Activated effector memory CD4-positive, alpha-beta T cell treated with Interleukin-2 at 50 U/mL for 16 hours (primary cell): ENCODE data around the gene B3GLCT.

Source experiments
- DNase-seq: peaks from one replicate; pipeline ENCODE4 v3.0.0-alpha.2; 2020

The B3GLCT gene

DNA sequence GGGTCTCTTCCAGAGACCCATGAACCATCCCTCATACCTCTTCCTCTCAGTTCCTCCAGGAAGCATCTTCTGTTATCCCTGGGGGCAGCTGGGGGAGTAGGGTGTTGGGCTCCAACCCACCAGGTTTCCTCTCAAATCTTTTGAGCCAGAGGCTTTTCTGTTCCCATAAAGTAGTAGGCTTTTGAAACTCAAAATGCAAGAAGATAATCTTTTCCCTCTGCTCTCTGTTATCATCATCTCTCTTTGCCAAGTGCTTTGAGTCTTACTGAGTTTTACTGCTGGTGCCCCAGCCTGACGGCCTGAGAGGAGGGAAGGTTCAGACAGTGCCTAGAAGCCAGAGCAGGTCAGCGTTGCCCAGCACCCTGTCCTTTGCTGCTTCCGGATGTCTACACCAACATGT, 157.2 kb downstream of the B3GLCT start:
- no peak for DNase-seq

DNA sequence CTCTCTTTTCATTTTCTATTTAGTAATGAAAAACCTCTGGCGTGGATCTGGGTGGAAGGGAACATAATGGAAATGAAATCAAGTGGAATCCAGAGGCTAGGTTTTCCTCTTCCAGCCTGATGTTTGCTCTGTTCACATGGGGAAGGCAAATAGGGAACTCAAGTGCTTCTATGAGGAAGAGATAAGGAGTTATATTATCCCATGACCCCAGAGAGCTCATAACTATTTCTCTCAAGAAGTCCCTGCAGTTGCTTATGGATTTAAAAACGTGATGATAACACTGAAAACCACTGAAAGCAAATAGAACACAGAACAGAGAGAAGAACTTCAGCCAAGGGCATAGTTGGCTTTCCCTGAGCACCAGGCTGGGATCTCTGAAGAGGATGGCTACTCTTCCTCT, 157.8 kb downstream of the B3GLCT start:
- DNase-seq: no peak

DNA sequence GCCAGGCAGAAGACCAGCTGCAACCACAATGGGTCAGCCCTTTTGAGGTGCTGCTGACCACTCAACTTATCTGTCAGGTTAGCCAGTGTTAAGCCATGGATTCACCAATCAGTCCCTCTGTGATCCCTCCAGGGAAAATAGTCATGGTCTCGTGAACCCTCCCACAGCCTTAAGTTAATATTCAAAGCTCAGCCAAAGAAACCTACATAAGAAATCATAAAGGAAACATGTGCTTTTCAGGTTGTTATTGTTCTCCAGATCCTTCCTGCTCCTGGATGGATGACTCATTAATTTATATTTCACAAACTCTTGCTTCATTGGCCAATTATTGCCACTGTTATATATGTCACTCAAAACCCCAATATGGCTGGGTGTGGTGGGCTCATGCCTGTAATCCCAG, 161.9 kb downstream of the B3GLCT start:
- DNase-seq: no peak

- DNase-seq: no peak
Measured at GRCh38 chr13:31365630-31366029, 165.9 kb downstream of the B3GLCT start.

- DNase-seq: no peak
Measured at GRCh38 chr13:31367410-31367809, 167.6 kb downstream of the B3GLCT start.

DNA sequence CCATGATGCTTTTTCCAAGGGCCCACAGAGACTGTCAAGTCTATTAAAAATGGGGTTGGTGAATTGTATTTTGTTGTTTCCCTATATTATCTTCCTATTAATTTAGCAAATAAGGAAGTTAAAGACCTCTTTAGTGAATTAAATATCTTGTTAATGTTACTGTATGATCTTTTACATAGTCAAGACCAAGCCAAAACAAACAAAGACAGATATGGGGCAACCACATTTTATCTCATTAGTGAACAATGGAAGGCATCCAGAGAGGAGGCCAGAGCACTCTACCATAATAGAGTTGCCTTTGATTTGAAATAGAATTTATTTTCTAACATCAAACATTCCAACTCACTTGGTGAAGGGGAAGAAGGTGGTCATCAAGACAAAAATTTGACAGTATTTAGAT, 169.4 kb downstream of the B3GLCT start:
- DNase-seq: no peak

GRCh38 chr13:31372454-31372853, 172.7 kb downstream of the B3GLCT start:
- no peak for DNase-seq

GRCh38 chr13:31374682-31375081, 174.9 kb downstream of the B3GLCT start:
- DNase-seq: no peak

DNA sequence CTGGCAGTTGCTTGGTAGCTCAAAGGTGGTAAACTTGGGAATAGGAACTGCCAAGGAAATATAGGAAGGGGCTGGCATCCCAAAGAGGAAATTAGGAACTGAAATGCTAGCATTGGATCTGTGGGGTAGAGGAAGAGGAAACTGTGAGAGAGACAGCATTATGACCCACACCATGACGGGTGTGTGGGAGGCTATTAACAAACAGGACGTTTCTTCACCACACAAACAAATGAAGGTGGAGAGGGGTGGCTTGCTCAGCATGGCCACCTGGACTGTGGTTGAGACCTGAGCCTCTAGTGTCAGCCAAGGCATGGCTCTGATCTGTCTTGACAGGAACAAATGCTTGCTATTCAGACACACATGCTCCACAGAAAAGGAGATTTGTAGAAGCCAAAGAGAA, 178.2 kb downstream of the B3GLCT start:
- no peak for DNase-seq

DNA sequence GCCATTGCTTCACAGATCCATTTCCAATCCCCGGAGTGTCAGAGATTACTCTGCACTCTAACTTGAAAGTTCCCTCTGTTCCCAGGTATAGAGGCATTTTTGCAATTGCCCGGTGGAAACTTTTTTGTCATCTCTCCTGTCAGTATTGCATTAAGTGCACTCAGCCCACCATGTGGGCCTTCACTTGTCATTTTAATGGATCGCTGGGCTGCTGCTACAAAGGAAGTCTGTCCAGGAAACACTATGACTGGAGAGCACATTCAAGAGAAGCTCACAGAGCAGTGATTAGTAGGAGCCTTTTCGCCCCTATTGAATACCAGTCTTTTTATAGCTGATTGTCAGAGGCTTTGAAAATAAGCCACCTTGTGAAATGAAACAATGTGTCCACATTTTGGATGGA, 180.9 kb downstream of the B3GLCT start:
- DNase-seq: no peak
